ENCODE measurements around the gene RAB11A.

GRCh38 chr15:65888981-65889380 lies 19.7 kb downstream of the RAB11A start:
- TF ChIP-seq EZH2 (IDR thresholded peaks at IDR 0.05; ENCODE audit: borderline replicate concordance, insufficient read depth, low read length, poor library complexity, severe bottlenecking) (no peak), CTCF (IDR thresholded peaks at IDR 0.05; ENCODE audit: poor library complexity, severe bottlenecking) (no peak), MXI1 (conservative IDR thresholded peaks at IDR 0.05; ENCODE audit: poor library complexity, severe bottlenecking) (no peak), RAD21 (conservative IDR thresholded peaks at IDR 0.05) (no peak), TAF1 (IDR thresholded peaks at IDR 0.05; ENCODE audit: low read depth) (no peak)
- TF ChIP-seq, protein P1, sequence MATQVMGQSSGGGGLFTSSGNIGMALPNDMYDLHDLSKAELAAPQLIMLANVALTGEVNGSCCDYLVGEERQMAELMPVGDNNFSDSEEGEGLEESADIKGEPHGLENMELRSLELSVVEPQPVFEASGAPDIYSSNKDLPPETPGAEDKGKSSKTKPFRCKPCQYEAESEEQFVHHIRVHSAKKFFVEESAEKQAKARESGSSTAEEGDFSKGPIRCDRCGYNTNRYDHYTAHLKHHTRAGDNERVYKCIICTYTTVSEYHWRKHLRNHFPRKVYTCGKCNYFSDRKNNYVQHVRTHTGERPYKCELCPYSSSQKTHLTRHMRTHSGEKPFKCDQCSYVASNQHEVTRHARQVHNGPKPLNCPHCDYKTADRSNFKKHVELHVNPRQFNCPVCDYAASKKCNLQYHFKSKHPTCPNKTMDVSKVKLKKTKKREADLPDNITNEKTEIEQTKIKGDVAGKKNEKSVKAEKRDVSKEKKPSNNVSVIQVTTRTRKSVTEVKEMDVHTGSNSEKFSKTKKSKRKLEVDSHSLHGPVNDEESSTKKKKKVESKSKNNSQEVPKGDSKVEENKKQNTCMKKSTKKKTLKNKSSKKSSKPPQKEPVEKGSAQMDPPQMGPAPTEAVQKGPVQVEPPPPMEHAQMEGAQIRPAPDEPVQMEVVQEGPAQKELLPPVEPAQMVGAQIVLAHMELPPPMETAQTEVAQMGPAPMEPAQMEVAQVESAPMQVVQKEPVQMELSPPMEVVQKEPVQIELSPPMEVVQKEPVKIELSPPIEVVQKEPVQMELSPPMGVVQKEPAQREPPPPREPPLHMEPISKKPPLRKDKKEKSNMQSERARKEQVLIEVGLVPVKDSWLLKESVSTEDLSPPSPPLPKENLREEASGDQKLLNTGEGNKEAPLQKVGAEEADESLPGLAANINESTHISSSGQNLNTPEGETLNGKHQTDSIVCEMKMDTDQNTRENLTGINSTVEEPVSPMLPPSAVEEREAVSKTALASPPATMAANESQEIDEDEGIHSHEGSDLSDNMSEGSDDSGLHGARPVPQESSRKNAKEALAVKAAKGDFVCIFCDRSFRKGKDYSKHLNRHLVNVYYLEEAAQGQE (IDR thresholded peaks at IDR 0.05; ENCODE audit: borderline replicate concordance) = no peak
